Ovary (tissue), 9 donors: ENCODE results near the gene AADACL4. TPM values are rescaled to one million over a fixed set of nuclear protein-coding genes. Genes with fewer than 3 reads are reported as not detected.

ENCODE experiments used
- DNase-seq, 5 donors: peaks; one replicate each; pipeline ENCODE4 v3.0.0-alpha.2; 2019 to 2020
- H3K27ac ChIP-seq, 2 donors: fragments of 200-600 bp; one replicate each; pipeline versions ENCODE4 v1.5.1 to v1.8.0; 2019 to 2022
- H3K27me3 ChIP-seq: fragments of 200-600 bp; one replicate; pipeline ENCODE4 v1.8.0; 2022
- H3K36me3 ChIP-seq: fragments of 200-600 bp; sonication (generic); one replicate; pipeline ENCODE4 v1.5.1; 2019
- H3K4me1 ChIP-seq: one replicate; pipeline ENCODE4 v1.8.1; 2013; ENCODE audit warnings: mild to moderate bottlenecking, moderate library complexity; ENCODE audit not compliant: insufficient read depth
- H3K4me3 ChIP-seq: fragments of 200-600 bp; sonication (generic); one replicate; pipeline ENCODE4 v1.5.1; 2017
- H3K9me3 ChIP-seq, 2 donors: fragments of 200-600 bp in 1 of 2; sonication (generic) in 1 of 2; one replicate each; pipeline versions ENCODE4 v1.5.1 to v1.8.1; 2013 to 2019; ENCODE audit warnings: mild to moderate bottlenecking in 1 of 2, moderate library complexity in 1 of 2
- CTCF ChIP-seq, 3 donors: fragments of 450-650 bp in 2 of 3; fragments of 200-600 bp in 1 of 3; IDR thresholded peaks; one replicate each; pipeline versions ENCODE4 v1.5.1 to v1.8.0; 2016 to 2022; ENCODE audit warnings: antibody characterized with exemption in 3 of 3, mild to moderate bottlenecking in 1 of 3
- EP300 ChIP-seq: sonication (generic); formaldehyde crosslinking; IDR thresholded peaks from one replicate; pipeline ENCODE4 v1.6.1; 2017; ENCODE audit warnings: antibody characterized with exemption
- POLR2A ChIP-seq: fragments of 450-650 bp; IDR thresholded peaks from one replicate; pipeline ENCODE4 v1.6.1; 2017; ENCODE audit warnings: antibody characterized with exemption, mild to moderate bottlenecking, moderate library complexity
- WGBS, 3 donors: extraction: QIAGEN DNeasy Blood & Tissue Kit in 1 of 3; methylation state at CpG; one replicate each; pipeline versions ENCODE4 v1.1.5 to v1.1.7; 2013 to 2017; 5-methylcytosine and 5-hydroxymethylcytosine counted together
- intact Hi-C, 4 donors: fragments of 100-400 bp; cut with DNase I; formaldehyde crosslinking; loops; one replicate each; pipeline versions ENCODE4 v1.11.0 to v1.15.1; 2022 to 2023
- polyA plus RNA-seq, 2 donors: library from polyadenylated mRNA; stranded (reverse); fragments of 200-250 nt in 1 of 2; fragments of 350-450 nt in 1 of 2; fragmentation: Illumina TruSeq in 1 of 2; extraction: RNeasy Lipid Tissue Mini Kit (QIAGEN cat#74804) in 1 of 2; gene quantifications; one replicate each; pipeline ENCODE4 v1.2.3, GENCODE V29; 2013 to 2014
- total RNA-seq, 7 donors: library from RNA; depleted of rRNA in 2 of 7; stranded (reverse); fragments of >200 nt in 2 of 7; fragmentation: NEBNext Ultra II Directional in 3 of 7; extraction: Animal tissue kit (Norgen Biotek cat#: 25700) in 3 of 7; gene quantifications; one replicate each; pipeline versions ENCODE4 v1.1.0 to v1.2.4, GENCODE V29; 2016 to 2023
- donor health status: DM: no; HTN: no; CAD: no; lungs with moderate emphysema.
- donor health status: DM: no; HTN: no; CAD: no.
- donor health status: Bipolar disorder and iron deficiency.
- donor health status: DM: yes; HTN: yes; CAD: no.
- donor health status: DM: no; HTN: no; CAD: no.
- donor health status: DM: yes; HTN: yes; CAD: no.

The AADACL4 gene
- total and polyA plus RNA-seq, 9 donors = 0.38 TPM; not detected in 8

GRCh38 chr1:12614402-12615158 lies 29.3 kb upstream of the AADACL4 start:
- H3K27me3 ChIP-seq = no peaks in the 10 kb centered on the region
- H3K9me3 ChIP-seq = no peaks in the 10 kb centered on the region
- DNase-seq = peak in 1 of 5 donors; percentile 32
- intact Hi-C loops = loop anchor here (5.0 to 10.0 kb wide), 7 partner anchors 60 to 300 kb away; no protein-coding TSS in a partner anchor
- H3K27ac ChIP-seq = peak overlapping the region; percentile 34 to 80
- WGBS, 3 donors = 38 to 53% (median 41%) methylated on average over 7 of the region's 7 CpGs
- peak overlapping the region; percentile 3 for H3K4me3 ChIP-seq
- TF ChIP-seq CTCF (IDR thresholded peaks at IDR 0.05) (no peak), EP300 (no peak), POLR2A (no peak)
- no peaks in the 10 kb centered on the region for H3K36me3 ChIP-seq
- H3K4me1 ChIP-seq = peaks cover 5% of the 10 kb centered on the region

- no peaks in the 10 kb centered on the region for H3K36me3 ChIP-seq
- TF ChIP-seq POLR2A (no peak), CTCF (IDR thresholded peaks at IDR 0.05) (no peak), EP300 (no peak)
- peak overlapping the region; percentile 34 to 80 for H3K27ac ChIP-seq
- H3K4me3 ChIP-seq = peak overlapping the region; percentile 80
- peaks cover 5% of the 10 kb centered on the region for H3K4me1 ChIP-seq
- no peaks in the 10 kb centered on the region for H3K9me3 ChIP-seq
- intact Hi-C loops = loop anchor here (5.0 to 10.0 kb wide), 7 partner anchors 61 to 301 kb away; no protein-coding TSS in a partner anchor
- WGBS, 3 donors = 6 to 8% (median 7%) methylated on average over 12 of the region's 12 CpGs
- peak in 1 of 5 donors; percentile 27 for DNase-seq
- H3K27me3 ChIP-seq = no peaks in the 10 kb centered on the region
Measured at GRCh38 chr1:12615159-12615864, 28.6 kb upstream of the AADACL4 start.

GRCh38 chr1:12615865-12616708 lies 27.8 kb upstream of the AADACL4 start:
- Histone ChIP-seq H3K27me3 (no peaks in the 10 kb centered on the region), H3K36me3 (no peaks in the 10 kb centered on the region), H3K9me3 (no peaks in the 10 kb centered on the region), H3K27ac (peak overlapping the region; percentile 80 to 86), H3K4me1 (peaks cover 5% of the 10 kb centered on the region), H3K4me3 (peak overlapping the region; percentile 80)
- 1 to 4% (median 3%) methylated on average over 17 of the region's 17 CpGs for WGBS, 3 donors
- DNase-seq = peak in 3 of 5 donors; percentile 58 to 61 (median 60)
- TF ChIP-seq CTCF (IDR thresholded peaks at IDR 0.05) (no peak), EP300 (no peak), POLR2A (no peak)
- intact Hi-C loops = loop anchor here (2.0 to 10.0 kb wide), 8 partner anchors 61 to 301 kb away; no protein-coding TSS in a partner anchor
